Neural progenitor cell (in vitro differentiated cells): ENCODE results near the gene LIN54.

Source experiments
- EZH2 ChIP-seq: fragments of 200-600 bp; sonication (generic); IDR thresholded peaks from 2 replicates; pipeline ENCODE4 v1.6.1; 2017; ENCODE audit warnings: antibody characterized with exemption, mild to moderate bottlenecking, moderate library complexity
- TF ChIP-seq, protein P1 (sequence below): fragments of 200-600 bp; sonication (generic); IDR thresholded peaks from 2 replicates; pipeline ENCODE4 v1.5.1; 2017; ENCODE audit warnings: antibody characterized with exemption, mild to moderate bottlenecking

DNA sequence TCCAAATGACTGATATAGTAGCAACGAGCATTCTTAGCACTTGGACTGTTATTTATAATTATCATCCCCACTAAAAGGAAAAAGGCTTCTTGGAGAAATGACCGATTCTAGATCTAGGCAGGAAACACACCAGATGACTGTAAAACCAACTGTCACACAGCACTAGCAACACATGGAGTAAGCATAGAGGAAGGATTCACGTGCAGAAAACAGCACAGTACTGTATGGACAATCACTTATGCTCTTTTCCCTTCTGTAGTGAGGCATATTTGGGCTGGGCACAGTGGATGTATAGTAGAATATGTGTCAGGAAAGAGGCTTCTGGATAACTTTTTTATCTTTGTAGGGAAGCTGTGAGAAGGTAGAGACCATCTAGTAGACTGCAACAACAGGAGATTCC, 18.4 kb upstream of the LIN54 start:
- TF ChIP-seq, protein P1, sequence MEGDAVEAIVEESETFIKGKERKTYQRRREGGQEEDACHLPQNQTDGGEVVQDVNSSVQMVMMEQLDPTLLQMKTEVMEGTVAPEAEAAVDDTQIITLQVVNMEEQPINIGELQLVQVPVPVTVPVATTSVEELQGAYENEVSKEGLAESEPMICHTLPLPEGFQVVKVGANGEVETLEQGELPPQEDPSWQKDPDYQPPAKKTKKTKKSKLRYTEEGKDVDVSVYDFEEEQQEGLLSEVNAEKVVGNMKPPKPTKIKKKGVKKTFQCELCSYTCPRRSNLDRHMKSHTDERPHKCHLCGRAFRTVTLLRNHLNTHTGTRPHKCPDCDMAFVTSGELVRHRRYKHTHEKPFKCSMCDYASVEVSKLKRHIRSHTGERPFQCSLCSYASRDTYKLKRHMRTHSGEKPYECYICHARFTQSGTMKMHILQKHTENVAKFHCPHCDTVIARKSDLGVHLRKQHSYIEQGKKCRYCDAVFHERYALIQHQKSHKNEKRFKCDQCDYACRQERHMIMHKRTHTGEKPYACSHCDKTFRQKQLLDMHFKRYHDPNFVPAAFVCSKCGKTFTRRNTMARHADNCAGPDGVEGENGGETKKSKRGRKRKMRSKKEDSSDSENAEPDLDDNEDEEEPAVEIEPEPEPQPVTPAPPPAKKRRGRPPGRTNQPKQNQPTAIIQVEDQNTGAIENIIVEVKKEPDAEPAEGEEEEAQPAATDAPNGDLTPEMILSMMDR = no peak
- no peak for TF ChIP-seq EZH2
